AG04450 (cell line): Measurements from ENCODE around the gene PNMA8A. TPM values are rescaled to one million over a fixed set of nuclear protein-coding genes. Genes with fewer than 3 reads are reported as not detected.

Source experiments
- CTCF ChIA-PET: fragments of 300-600, 350-600 bp; formaldehyde crosslinking; extraction: SDS; loops from one replicate; lab custom pipeline; 2022; ENCODE audit warnings: antibody characterized with exemption, inconsistent platforms; lab: Charles Lee
- POLR2A ChIA-PET: fragments of 350-600 bp; formaldehyde crosslinking; extraction: SDS; loops from one replicate; lab custom pipeline; 2021; ENCODE audit warnings: antibody characterized with exemption, inconsistent platforms; lab: Yijun Ruan, JAX
- DNase-seq: peaks from one replicate; pipeline ENCODE4 v3.0.0-alpha.2; 2011; ENCODE audit warnings: low read depth, low spot score
- H3K27ac ChIP-seq: one replicate; pipeline ENCODE4 v1.5.1; 2012; ENCODE audit warnings: low read depth, low read length, control low read depth
- H3K27me3 ChIP-seq: one replicate; pipeline ENCODE4 v1.6.0; 2012; ENCODE audit warnings: low read length; ENCODE audit not compliant: control insufficient read depth, insufficient read depth
- H3K4me3 ChIP-seq: 2 replicates; pipeline ENCODE4 v1.5.1; 2011; ENCODE audit warnings: mild to moderate bottlenecking, low read depth, low read length, control low read depth
- H3K9me3 ChIP-seq: 2 replicates; pipeline ENCODE4 v1.5.1; 2012; ENCODE audit warnings: low read length; ENCODE audit not compliant: control insufficient read depth, insufficient read depth
- polyA plus RNA-seq: library from polyadenylated mRNA; depleted of rRNA; stranded (reverse); fragments of >200 nt; gene quantifications from 2 replicates; pipeline ENCODE4 v1.2.3, GENCODE V29; 2011; rRNA removed
- TF ChIP-seq, protein P1 (sequence below): IDR thresholded peaks from 2 replicates; pipeline ENCODE4 v1.5.1; 2011; ENCODE audit warnings: low read depth, low read length, control low read depth, inconsistent platforms

The PNMA8A gene
- polyA plus RNA-seq, 1 experiment, result 4.0 TPM

DNA sequence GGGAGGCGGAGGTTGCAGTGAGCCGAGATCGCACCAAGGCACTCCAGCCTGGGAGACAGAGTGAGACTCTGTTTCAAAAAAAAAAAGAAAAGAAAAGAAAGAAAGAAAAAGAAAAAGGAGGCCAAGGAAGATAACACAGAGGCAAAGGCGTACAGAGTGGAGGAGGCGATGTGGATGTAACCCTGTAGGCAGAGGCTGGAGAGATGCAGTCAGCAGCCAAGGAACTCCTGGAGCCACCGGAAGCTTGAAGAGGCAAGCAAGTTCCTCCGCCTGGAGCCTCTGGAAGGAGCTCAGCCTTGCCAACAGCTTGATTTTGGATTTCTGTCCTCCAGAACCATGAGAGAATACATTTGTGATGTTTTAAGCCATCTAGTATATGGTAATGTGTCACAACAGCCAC, 51.3 kb downstream of the PNMA8A start:
- no peak overlapping the region for H3K4me3 ChIP-seq
- no peak overlapping the region for H3K27ac ChIP-seq
- H3K27me3 ChIP-seq, result no peaks in the 10 kb centered on the region
- TF ChIP-seq, protein P1, sequence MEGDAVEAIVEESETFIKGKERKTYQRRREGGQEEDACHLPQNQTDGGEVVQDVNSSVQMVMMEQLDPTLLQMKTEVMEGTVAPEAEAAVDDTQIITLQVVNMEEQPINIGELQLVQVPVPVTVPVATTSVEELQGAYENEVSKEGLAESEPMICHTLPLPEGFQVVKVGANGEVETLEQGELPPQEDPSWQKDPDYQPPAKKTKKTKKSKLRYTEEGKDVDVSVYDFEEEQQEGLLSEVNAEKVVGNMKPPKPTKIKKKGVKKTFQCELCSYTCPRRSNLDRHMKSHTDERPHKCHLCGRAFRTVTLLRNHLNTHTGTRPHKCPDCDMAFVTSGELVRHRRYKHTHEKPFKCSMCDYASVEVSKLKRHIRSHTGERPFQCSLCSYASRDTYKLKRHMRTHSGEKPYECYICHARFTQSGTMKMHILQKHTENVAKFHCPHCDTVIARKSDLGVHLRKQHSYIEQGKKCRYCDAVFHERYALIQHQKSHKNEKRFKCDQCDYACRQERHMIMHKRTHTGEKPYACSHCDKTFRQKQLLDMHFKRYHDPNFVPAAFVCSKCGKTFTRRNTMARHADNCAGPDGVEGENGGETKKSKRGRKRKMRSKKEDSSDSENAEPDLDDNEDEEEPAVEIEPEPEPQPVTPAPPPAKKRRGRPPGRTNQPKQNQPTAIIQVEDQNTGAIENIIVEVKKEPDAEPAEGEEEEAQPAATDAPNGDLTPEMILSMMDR, result no peak
- POLR2A ChIA-PET, result interaction anchor here (0.6 kb wide), 1 partner anchor 56 kb away, joined by 13 read pairs; no protein-coding TSS in a partner anchor
- CTCF ChIA-PET, result no interaction called here
- H3K9me3 ChIP-seq, result no peaks in the 10 kb centered on the region
- no peak for DNase-seq

Other genes starting within 250 kb of the PNMA8A start
- not detected in 2 replicates for gene IGFL1, start 241.8 kb downstream of the PNMA8A start, polyA plus RNA-seq
- 0.21 and 0.47 TPM in 2 replicates for gene HIF3A, start 174.5 kb downstream of the PNMA8A start, polyA plus RNA-seq
- 73.7 and 85.9 TPM in 2 replicates for gene PPP5C, start 124.5 kb downstream of the PNMA8A start, polyA plus RNA-seq
- gene CCDC8, start 58.0 kb downstream of the PNMA8A start, polyA plus RNA-seq, result 9.2 and 10.5 TPM in 2 replicates
- 0.19 and 0.21 TPM in 2 replicates for gene PNMA8C, start 42.6 kb downstream of the PNMA8A start, polyA plus RNA-seq
- 0.17 and 0.24 TPM in 2 replicates for gene PNMA8B, start 24.3 kb upstream of the PNMA8A start, polyA plus RNA-seq
- 547 and 744 TPM in 2 replicates for gene CALM3, start 129.8 kb upstream of the PNMA8A start, polyA plus RNA-seq
- gene PTGIR, start 153.5 kb upstream of the PNMA8A start, polyA plus RNA-seq, result 2.4 and 4.2 TPM in 2 replicates
- not detected in 2 replicates for gene GNG8, start 164.6 kb upstream of the PNMA8A start, polyA plus RNA-seq
- gene DACT3, start 189.6 kb upstream of the PNMA8A start, polyA plus RNA-seq, result 6.1 and 6.9 TPM in 2 replicates
- 6.7 and 10.3 TPM in 2 replicates for gene PRKD2, start 245.6 kb upstream of the PNMA8A start, polyA plus RNA-seq